Placental epithelial cell (primary cell): ENCODE data around the gene PRAMEF13. TPM values are rescaled to one million over a fixed set of nuclear protein-coding genes. Genes with fewer than 3 reads are reported as not detected.

Experiments used
- total RNA-seq: library from RNA; depleted of rRNA; stranded (reverse); fragments of >200 nt; gene quantifications from 2 replicates; pipeline ENCODE4 v1.2.3, GENCODE V29; 2012

The PRAMEF13 gene, protein sequence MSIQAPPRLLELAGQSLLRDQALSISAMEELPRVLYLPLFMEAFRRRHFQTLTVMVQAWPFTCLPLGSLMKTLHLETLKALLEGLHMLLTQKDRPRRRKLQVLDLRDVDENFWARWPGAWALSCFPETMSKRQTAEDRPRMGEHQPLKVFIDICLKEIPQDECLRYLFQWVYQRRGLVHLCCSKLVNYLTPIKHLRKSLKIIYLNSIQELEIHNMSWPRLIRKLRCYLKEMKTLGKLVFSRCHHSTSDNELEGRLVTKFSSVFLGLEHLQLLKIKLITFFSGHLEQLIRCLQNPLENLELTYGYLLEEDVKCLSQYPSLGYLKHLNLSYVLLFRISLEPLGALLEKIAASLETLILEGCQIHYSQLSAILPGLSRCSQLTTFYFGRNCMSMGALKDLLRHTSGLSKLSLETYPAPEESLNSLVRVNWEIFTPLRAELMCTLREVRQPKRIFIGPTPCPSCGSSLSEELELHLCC
- total RNA-seq, result not detected in 2 replicates

DNA sequence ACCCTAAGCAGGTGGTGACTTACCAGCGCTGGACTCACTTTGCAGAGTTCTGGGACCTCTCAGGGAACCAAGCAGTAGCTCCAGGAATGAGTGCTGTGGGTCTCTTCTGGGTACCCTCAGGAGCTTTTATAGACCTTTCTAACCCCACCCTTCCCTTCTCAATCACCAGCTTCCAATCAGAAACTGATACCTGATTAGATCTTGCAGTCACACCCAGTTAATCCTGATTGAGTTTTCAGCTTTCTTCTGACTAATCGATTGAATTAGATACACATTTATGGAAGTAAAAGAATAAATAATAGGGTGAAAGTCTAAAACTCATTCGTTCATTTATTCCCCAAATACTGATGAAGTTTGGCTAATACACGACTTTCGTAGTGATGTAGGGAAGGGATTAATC lies at the start of gene PRAMEF13:
PRAMEF13 (minus strand) TSS at position 101 of the 400 bp plus-strand sequence. CDS start 1,820 bp downstream, outside the sequence.

DNA sequence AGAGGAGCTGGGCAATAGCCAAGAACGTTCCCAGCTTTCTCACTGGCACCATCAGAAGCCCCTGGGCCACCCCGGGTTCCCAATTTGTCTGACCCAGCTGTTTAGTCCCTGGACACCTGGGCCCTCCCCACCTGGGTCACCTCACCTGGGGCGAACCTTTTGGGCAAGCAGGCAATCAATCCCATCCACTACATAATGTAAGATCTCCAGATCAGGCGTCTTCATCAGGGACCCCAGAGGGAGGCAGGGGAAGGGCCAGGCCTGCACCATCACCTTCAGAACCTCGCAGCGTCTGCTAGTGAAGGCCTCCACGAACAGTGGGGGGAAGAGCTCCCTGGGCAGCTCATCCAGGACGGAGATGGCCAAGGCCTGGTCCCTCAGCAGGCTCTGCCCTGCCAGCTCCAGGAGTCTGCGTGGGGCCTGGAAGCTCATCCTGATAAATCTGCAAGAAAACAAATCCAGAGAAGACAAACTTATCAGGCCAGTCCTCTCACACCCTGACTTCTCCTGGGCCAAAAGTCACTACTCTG lies 24.5 kb upstream of the PRAMEF13 start, which contains the start of gene PRAMEF18:
PRAMEF18 (minus strand) TSS at position 480 of the 530 bp plus-strand sequence; CDS start at position 432, 48 bp downstream.

DNA sequence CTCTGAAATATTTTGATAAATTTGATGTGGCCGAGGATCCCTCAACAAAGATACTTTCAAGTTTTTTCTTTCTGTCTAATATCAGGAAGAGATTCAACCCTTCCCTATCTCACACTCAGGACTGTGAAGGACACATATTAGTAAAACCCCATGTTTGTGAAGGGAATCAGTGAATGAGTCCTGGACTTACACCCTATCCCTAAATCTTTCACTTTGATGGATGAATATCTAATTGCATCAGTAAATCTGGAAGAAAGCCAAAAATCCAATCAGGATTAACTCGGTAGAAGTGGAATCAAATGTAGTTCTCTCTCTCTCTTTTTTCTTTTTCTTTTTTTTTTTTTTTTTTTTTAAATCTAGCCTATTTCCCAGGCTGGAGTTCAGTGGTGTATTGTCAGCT lies 29.7 kb downstream of the PRAMEF13 start, which contains the start of gene PRAMEF9:
PRAMEF9 (plus strand) TSS at position 301 of the 400 bp plus-strand sequence. CDS start 3,433 bp downstream, outside the sequence.

DNA sequence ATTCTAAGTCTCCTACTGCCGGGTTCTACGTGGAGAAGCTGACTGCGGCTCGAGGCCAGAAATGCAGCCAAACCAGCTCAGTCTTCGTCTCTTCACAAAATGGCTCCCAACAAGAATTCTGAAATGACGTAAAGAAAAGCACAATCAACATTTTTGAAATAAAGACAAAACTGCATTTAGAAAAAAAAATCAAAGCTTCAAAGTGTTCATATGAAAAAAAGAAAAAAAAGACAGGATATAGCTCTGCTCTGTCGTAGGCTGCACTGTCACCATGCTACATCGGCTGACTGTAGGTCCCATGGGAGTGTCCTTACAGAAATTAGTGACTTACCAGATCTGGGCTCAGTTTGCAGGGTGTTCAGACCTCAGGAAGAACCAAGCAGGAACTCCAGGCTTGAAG lies 35.7 kb downstream of the PRAMEF13 start, which contains the start of gene HNRNPCL4:
HNRNPCL4 (minus strand) TSS at position 101 of the 400 bp plus-strand sequence. CDS start 164 bp downstream, outside the sequence.

DNA sequence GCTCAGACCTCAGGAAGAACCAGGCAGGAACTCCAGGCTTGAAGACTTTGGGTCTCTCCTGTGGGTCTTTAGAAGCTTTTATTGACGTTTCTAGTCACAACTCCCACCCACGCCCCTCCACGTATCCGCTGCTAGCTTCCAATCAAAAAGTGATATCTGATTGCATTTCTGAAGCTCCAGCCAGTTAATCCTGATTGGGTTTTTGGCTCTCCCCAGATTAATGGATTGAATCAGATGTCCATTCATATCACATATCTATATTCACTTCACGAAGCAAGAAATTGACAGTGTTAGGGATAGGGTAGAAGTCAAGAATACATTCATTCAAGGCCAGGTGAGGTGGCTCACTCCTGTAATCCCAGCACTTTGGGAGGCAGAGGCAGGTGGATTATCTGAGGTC lies 45.3 kb downstream of the PRAMEF13 start, which contains the start of gene PRAMEF26:
PRAMEF26 (minus strand) TSS at position 101 of the 400 bp plus-strand sequence. CDS start 2,914 bp downstream, outside the sequence.

Other genes starting within 250 kb of the PRAMEF13 start
- gene PRAMEF27, start 144.8 kb downstream of the PRAMEF13 start, total RNA-seq, result not detected in 2 replicates
- gene HNRNPCL3, start 140.6 kb downstream of the PRAMEF13 start, total RNA-seq, result not detected in 2 replicates
- gene PRAMEF25, start 130.6 kb downstream of the PRAMEF13 start, total RNA-seq, result not detected in 2 replicates
- gene HNRNPCL2, start 84.6 kb downstream of the PRAMEF13 start, total RNA-seq, result not detected in 2 replicates
- gene PRAMEF26, start 45.4 kb downstream of the PRAMEF13 start, total RNA-seq, result not detected in 2 replicates
- not detected in 2 replicates for gene HNRNPCL4, start 35.8 kb downstream of the PRAMEF13 start, total RNA-seq
- not detected in 2 replicates for gene PRAMEF9, start 29.6 kb downstream of the PRAMEF13 start, total RNA-seq
- gene PRAMEF18, start 24.7 kb upstream of the PRAMEF13 start, total RNA-seq, result not detected in 2 replicates
- gene PRAMEF5, start 52.8 kb upstream of the PRAMEF13 start, total RNA-seq, result not detected in 2 replicates
- not detected in 2 replicates for gene PRAMEF8, start 83.7 kb upstream of the PRAMEF13 start, total RNA-seq
- gene PRAMEF33, start 102.1 kb upstream of the PRAMEF13 start, total RNA-seq, result not detected in 2 replicates
- not detected in 2 replicates for gene PRAMEF15, start 114.2 kb upstream of the PRAMEF13 start, total RNA-seq
- not detected in 2 replicates for gene PRAMEF14, start 145.7 kb upstream of the PRAMEF13 start, total RNA-seq
- not detected in 2 replicates for gene PRAMEF19, start 170.5 kb upstream of the PRAMEF13 start, total RNA-seq
- gene PRAMEF17, start 188.2 kb upstream of the PRAMEF13 start, total RNA-seq, result not detected in 2 replicates
- not detected in 2 replicates for gene PRAMEF20, start 209.0 kb upstream of the PRAMEF13 start, total RNA-seq